Parathyroid adenoma (tissue), 2 donors: ENCODE data around the gene DNAH10.

ENCODE experiments used
- H2AFZ ChIP-seq: fragments of 300-600 bp; sonication (generic); one replicate; pipeline ENCODE4 v1.7.0; 2017; ENCODE audit warnings: antibody characterized with exemption, mild to moderate bottlenecking
- H3K27ac ChIP-seq: fragments of 300-600 bp; sonication (generic); one replicate; pipeline ENCODE4 v1.7.0; 2017
- H3K27me3 ChIP-seq: fragments of 300-600 bp; sonication (generic); one replicate; pipeline ENCODE4 v1.7.0; 2017; ENCODE audit warnings: low read length; ENCODE audit not compliant: control insufficient read depth, insufficient read depth
- H3K36me3 ChIP-seq: fragments of 300-600 bp; sonication (generic); one replicate; pipeline ENCODE4 v1.7.0; 2017; ENCODE audit warnings: low read length; ENCODE audit not compliant: control insufficient read depth, insufficient read depth
- H3K4me1 ChIP-seq: fragments of 300-600 bp; sonication (generic); one replicate; pipeline ENCODE4 v1.7.0; 2017; ENCODE audit warnings: control low read depth
- H3K4me2 ChIP-seq: fragments of 300-600 bp; sonication (generic); one replicate; pipeline ENCODE4 v1.7.0; 2017; ENCODE audit warnings: low read length
- H3K4me3 ChIP-seq: fragments of 300-600 bp; sonication (generic); one replicate; pipeline ENCODE4 v1.7.0; 2017; ENCODE audit warnings: low read depth, low read length
- H3K79me2 ChIP-seq: fragments of 300-600 bp; sonication (generic); one replicate; pipeline ENCODE4 v1.7.0; 2017; ENCODE audit warnings: control low read depth
- H3K9ac ChIP-seq: fragments of 300-600 bp; sonication (generic); one replicate; pipeline ENCODE4 v1.7.0; 2017; ENCODE audit warnings: mild to moderate bottlenecking
- H3K9me3 ChIP-seq: fragments of 300-600 bp; sonication (generic); one replicate; pipeline ENCODE4 v1.7.0; 2017; ENCODE audit warnings: low read length; ENCODE audit not compliant: control insufficient read depth
- CTCF ChIP-seq: fragments of 300-600 bp; sonication (generic); IDR thresholded peaks from one replicate; pipeline ENCODE4 v1.7.0; 2017; ENCODE audit warnings: antibody characterized with exemption, mild to moderate bottlenecking
- donor health status: primary hyperparathyroidism.

Gene DNAH10

DNA sequence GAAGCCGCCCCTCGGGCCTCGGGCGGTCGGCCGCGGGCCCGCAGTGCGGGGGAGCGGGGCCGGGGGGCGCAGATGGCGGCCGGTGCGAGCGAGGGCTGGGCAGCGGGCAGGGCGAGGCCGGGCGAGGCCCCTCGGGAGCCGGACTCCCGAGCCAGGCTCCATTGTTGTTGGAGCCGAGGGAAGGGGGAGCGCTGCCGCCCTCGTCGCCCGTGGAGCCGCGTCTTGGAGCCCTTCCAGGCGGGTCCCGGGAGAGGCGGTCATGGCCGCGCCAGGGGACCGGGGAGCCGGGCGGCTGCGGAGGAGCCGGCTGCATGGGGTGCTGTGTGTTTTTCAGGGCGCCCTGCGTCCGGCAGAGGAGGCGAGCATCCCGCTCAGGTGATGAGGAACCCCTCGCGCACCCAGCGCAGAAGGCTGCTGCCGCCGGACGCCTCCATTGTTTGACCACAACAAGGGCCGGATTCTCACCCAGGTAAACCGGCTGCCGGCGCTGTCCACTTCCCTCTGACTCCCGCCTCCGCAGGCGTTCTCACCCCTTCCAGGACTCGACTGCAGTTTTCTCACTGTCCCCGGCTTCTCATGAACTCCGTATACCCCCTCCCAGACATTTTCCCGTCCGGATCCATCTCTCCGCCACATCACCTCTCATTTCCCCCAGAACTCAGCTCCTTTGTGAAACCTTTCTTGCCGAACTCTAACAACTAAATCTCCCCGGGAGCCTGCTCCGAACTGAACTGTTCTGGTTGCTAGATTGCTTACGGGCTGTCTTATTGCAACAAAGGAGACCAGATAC lies 211.6 kb downstream of the DNAH10 start:
- peak overlapping the region; percentile 64 for H3K4me3 ChIP-seq
- peak overlapping the region; percentile 73 for H3K27ac ChIP-seq
- TF ChIP-seq CTCF, result no peak

GRCh38 chr12:123976227-123976826 lies 214.2 kb downstream of the DNAH10 start:
- no peak overlapping the region for H3K4me3 ChIP-seq
- H3K27me3 ChIP-seq, result no peaks in the 10 kb centered on the region
- no peak overlapping the region for H3K4me2 ChIP-seq
- H3K4me1 ChIP-seq, result peaks cover 8% of the 10 kb centered on the region
- H3K79me2 ChIP-seq, result peaks cover 42% of the 10 kb centered on the region
- TF ChIP-seq CTCF, result no peak
- no peak overlapping the region for H2AFZ ChIP-seq
- H3K9ac ChIP-seq, result no peak overlapping the region
- no peaks in the 10 kb centered on the region for H3K36me3 ChIP-seq
- H3K9me3 ChIP-seq, result no peaks in the 10 kb centered on the region
- no peak overlapping the region for H3K27ac ChIP-seq

More for the DNA sequence above, 211.6 kb downstream of the DNAH10 start:
- H3K9ac ChIP-seq, result no peak overlapping the region
- no peaks in the 10 kb centered on the region for H3K27me3 ChIP-seq
- H3K79me2 ChIP-seq, result peaks cover 31% of the 10 kb centered on the region
- no peaks in the 10 kb centered on the region for H3K36me3 ChIP-seq
- H2AFZ ChIP-seq, result peak overlapping the region; percentile 71
- peak overlapping the region; percentile 75 for H3K4me2 ChIP-seq
- H3K9me3 ChIP-seq, result no peaks in the 10 kb centered on the region
- peaks cover 18% of the 10 kb centered on the region for H3K4me1 ChIP-seq

DNA sequence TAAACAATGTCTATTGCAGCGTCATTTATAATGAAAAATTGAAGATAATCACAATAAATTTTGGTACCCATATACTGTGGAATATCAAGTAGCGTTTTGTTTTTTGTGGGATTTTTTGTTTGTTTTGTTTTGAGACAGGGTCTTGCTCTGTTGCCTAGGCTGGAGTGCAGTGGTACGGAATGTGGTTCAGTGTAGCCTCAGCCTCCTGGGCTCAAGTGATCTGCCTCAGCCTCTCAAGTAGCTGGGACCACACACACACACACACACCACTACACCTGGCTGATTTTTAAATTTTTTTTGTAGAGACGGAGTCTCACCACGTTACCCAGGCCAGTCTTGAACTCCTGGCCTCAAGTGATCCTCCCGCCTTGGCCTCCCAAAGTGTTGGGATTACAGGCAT lies 217.5 kb downstream of the DNAH10 start:
- H3K27ac ChIP-seq, result no peak overlapping the region
- no peak for TF ChIP-seq CTCF

DNA sequence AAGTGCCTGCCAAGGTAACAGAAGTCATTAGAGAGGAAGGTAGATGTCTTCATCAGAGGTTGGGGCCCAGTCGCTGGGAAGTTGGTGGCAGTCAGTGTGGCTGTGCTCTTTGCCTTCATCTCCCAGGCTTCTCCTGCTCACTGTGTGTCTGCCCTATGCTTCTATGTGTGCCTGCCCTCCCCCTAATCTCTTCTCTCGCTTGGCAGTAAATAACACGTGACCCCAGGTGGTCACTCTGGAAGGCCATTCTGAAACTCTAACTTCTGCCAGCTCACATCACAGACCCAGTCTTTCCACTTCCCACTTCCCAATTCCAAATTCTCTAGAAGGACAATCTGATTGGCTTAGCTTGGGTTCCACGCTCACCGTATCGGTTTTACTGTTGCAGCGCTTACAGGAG lies 220.2 kb downstream of the DNAH10 start:
- no peaks in the 10 kb centered on the region for H3K27me3 ChIP-seq
- H3K27ac ChIP-seq, result no peak overlapping the region
- H3K4me2 ChIP-seq, result no peak overlapping the region
- H3K4me3 ChIP-seq, result no peak overlapping the region
- peaks cover 11% of the 10 kb centered on the region for H3K4me1 ChIP-seq
- H3K36me3 ChIP-seq, result no peaks in the 10 kb centered on the region
- H3K9me3 ChIP-seq, result no peaks in the 10 kb centered on the region
- H2AFZ ChIP-seq, result no peak overlapping the region
- peaks cover 64% of the 10 kb centered on the region for H3K79me2 ChIP-seq
- no peak overlapping the region for H3K9ac ChIP-seq
- TF ChIP-seq CTCF, result no peak

More for the DNA sequence above, 217.5 kb downstream of the DNAH10 start:
- H3K27me3 ChIP-seq, result no peaks in the 10 kb centered on the region
- H3K4me1 ChIP-seq, result peaks cover 8% of the 10 kb centered on the region
- H2AFZ ChIP-seq, result no peak overlapping the region
- H3K4me3 ChIP-seq, result no peak overlapping the region
- H3K4me2 ChIP-seq, result no peak overlapping the region
- no peak overlapping the region for H3K9ac ChIP-seq
- peaks cover 70% of the 10 kb centered on the region for H3K79me2 ChIP-seq
- H3K36me3 ChIP-seq, result no peaks in the 10 kb centered on the region
- no peaks in the 10 kb centered on the region for H3K9me3 ChIP-seq
